A204.1 (cell line): ENCODE measurements around the gene BDH1.
A peak's percentile ranks its signal among the peaks of the same experiment; 100 is the strongest.
"Not testable (repeated sequence)": the region's sequence is repeated elsewhere in the genome, so short reads cannot be mapped to it uniquely, and the experiment has no call there.

Experiments used
- FAIRE-seq: peaks from 2 replicates; lab custom pipeline; 2012; peaks lifted over from hg19 to GRCh38; lab: Jason Lieb, UNC

Gene BDH1

GRCh38 chr3:197577366-197578074, 21.8 kb upstream of the BDH1 start:
- FAIRE-seq, result no peak

- FAIRE-seq, result no peak
These were observed 21.1 kb upstream of the BDH1 start for GRCh38 chr3:197576838-197577237.

GRCh38 chr3:197575362-197575761, 19.6 kb upstream of the BDH1 start:
- FAIRE-seq, result no peak

DNA sequence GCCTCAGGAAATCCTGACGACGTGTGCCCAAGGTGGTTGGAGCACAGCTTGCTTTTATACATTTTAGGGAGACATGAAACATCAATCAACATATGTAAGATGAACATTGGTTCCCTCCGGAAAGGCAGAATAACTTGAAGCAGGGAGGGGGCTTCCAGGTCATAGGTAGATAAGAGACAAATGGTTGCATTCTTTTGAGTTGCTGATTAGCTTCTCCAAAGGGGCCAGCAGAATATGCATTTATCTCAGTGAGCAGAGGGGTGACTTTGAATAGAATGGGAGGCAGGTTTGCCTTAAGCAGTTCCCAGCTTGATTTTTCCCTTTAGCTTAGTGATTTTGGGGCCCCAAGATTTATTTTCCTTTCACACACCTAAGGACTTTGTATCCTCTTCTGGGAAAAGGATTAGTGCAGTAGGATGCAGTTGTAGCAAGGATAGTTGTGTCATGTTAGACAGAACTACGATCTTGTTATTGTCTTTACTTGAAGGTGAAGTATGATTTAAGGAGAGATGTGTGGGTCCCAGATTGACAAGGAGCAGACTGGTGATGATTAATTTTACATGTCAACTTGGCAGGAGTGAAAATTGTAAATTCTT, 18.7 kb upstream of the BDH1 start:
- FAIRE-seq, result not testable (repeated sequence)

GRCh38 chr3:197573048-197573767, 17.4 kb upstream of the BDH1 start:
- no peak for FAIRE-seq

DNA sequence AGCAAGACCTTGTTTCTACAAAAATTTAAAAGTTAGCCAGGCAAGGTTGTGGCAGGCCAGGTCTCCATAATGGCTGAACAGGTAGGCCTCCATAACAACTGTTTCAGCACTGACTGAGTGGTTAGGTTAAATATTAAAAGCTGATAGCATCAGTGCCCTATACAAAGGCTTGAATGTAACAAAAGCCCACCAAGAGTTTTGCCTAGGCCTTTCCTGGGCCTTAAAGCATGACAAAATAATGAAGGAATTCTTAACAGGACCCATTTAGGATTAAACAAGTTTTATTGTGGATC, 16.1 kb upstream of the BDH1 start:
- FAIRE-seq, result not testable (repeated sequence)

DNA sequence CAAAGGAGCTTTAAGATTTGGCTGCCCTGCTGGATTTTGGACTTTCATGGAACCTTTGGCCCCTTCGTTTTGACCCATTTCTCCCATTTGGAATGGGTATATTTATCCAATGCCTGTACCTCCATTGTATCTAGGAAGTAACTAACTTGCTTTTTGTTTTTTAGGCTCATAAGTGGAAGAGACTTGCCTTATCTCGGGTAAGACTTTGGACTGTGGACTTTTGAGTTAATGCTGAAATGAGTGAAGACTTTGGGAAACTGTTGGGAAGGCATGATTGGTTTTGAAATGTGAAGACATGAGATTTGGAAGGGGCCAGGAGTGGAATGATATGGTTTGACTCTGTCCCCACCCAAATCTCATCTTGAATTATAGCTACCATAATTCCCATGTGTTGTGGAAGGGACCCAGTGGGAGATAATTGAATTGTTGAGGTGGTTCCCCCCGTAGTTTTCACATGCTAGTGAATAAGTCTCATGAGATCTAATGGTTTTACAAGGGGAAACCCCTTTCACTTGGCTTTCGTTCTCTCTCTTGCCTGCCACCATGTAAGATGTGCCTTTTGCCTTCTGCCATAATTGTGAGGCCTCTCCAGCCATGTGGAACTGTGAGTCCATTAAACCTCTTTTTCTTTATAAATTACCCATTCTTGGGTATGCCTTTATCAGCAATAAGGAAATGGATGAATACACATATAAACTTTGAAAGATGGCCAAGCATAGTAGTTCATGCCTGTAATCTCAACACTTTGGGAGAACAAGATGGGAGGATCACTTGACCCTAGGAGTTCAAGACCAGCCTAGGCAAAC, 15.5 kb upstream of the BDH1 start:
- not testable (repeated sequence) for FAIRE-seq

- FAIRE-seq, result not testable (repeated sequence)
These were observed 13.7 kb upstream of the BDH1 start for GRCh38 chr3:197569433-197569832.

GRCh38 chr3:197567904-197568681, 12.3 kb upstream of the BDH1 start:
- no peak for FAIRE-seq

DNA sequence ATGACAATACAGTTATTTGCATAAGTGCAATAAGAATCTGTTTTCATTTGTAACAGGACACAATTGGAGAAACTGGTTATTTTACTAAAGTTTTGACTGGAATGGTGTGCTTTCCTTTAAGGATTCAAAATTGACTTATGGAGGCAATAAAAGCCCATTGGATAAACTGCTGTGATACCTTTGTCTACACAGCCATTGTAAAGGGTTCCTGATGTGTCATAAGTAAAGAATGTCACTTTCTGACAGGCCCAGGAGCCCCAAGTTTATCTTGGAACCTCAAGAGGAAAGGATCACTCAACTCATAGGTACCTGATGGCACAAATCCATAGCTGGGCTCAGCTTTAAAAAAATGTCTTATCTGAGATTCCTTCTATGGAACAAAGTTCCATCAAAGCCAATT, 10.4 kb upstream of the BDH1 start:
- not testable (repeated sequence) for FAIRE-seq

DNA sequence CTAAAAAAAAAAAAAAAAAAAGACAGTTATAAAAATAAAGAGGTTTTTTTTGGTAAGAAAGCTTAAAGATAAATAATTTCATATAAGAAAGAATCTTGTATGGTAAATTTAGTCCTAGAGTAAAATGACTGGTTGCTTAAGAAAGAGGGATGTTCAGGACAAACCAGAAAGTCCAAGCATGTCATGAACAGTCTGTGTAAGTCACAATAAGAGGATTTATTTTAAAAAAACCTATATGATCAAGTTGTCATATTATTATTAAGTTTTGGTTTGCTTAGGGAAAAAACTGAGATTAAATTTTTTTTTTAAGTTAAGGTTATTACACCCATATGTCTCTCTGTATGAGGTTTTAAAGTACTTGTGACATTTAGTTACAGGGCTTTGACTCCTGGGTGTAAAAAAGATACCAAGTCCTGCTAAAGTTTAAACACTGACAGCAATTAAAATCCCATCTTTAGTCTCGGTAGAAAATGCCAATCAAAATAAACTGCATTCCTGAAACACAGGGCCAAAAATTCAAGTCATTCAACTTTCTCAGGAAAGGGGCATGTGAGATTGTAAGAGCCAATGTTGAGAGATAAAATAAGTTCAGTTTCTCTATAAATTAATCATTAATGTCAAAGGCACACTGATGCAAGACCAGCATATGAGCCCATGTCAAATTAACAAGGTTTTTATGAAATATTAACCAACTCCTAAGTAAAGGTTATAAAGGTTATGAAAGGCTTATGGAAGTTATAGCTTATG, 8.5 kb upstream of the BDH1 start:
- FAIRE-seq, result no peak

- no peak for FAIRE-seq
These were observed 6.9 kb upstream of the BDH1 start for GRCh38 chr3:197562398-197563251.

- no peak for FAIRE-seq
These were observed 6.2 kb upstream of the BDH1 start for GRCh38 chr3:197561926-197562325.

DNA sequence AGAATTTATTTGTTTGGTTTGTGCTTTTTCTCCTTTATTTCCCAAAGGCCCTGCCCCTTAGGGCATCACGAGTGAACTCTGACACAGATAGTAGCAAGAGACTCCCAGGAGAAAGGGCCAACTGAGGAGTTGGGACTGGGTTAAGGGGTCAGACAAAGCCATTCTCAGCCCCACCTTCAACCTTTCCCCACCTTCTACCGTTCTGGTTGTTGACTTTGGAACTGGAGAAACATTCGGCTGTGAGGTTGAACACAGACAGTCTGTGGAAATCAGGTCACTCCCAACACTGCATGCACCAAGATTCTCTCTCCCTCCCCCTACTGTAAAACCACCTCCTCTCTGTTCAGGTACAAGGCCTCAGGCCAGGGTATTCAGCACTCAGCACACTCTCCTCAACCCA, 3.9 kb upstream of the BDH1 start:
- no peak for FAIRE-seq

GRCh38 chr3:197554562-197555280, 1.0 kb downstream of the BDH1 start:
- peak; percentile 61 for FAIRE-seq

DNA sequence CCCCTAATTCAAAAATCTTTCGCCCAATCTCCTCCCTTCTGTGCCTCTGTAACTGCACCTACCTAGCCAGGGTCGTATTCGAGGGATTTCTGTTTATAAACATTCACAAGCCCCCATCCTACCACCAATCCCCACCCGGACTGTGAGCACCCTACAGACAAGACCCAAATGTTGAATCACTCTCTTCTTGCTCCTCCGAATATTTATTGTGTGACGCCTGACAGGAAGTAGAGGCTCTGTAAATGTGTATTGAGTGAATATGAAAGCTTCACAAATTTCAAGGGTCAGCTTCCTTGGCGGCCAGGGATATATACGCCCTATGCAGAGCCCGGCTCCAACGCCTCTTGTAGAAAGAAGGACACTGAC, 1.6 kb downstream of the BDH1 start:
- FAIRE-seq, result no peak

DNA sequence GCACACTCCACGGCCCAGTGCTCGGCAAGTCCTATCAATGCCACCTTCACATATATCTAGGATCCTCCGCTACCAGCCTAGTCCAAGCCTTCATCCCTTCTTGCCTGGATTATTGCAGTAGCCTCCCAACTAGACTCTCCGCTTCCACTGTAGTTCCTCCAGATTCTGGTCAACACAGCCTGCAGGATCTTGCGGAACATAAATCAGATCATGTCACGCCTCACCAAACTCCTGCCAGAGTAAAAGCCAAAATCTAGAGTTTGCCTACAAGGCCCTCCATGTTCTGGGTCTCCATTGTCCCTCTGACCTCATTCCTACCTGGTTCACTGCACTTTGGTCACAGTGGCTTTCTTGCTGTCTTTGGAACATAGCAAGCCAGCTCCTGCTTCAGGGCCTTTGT, 3.6 kb downstream of the BDH1 start:
- no peak for FAIRE-seq

DNA sequence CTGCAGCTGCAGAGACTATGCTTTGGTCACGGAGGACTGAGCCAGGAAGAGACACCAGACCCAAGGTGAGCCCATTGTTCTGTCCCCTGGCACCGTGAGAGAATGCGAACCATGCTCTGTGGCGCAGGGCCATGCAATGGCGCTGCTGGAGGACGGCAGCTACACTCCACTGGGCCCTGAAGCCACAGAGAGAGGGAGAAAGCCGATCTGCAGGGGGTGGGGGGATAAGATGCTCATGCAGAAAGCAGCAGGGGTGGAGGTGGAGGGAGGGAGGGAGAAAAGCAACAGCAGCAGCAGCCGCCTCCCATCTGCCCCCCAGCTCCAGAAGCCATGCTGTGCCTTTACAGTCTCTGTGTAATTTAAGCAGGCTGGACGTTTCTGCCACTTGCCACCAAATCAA, 5.3 kb downstream of the BDH1 start:
- FAIRE-seq, result no peak

DNA sequence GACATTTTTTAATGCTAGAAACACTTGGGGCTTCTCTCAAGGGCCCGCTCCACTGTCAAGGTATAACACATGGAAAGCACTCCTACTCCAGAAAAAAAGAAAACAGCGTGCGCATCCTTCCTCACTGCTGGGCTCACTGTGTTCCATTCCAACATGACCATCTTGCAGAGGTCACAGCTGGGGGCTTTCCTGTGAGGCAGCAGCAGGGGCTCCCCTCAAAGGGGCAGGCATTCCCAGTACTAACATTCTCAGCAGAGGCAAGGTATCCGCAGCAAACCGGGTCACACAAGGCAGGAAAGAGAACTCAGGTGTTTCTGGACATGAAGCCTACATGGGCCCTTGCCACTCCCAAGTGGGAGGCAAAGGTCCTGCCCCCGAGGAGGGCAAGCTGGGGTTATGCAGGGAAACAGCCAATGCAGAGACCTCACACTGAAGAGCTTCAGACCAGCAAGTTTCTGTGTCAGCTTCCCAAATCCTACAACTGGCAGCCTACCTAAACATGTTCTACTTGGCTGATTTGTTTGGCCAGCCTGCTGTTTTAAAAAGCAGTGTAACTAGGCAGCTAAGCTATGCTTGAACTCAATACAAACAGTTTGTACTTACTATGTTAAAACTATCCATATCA, 6.4 kb downstream of the BDH1 start:
- FAIRE-seq, result no peak
